Measurements from ENCODE around the gene SLITRK6. TPM values are rescaled to one million over a fixed set of nuclear protein-coding genes. Genes with fewer than 3 reads are reported as not detected.
A peak's percentile ranks its signal among the peaks of the same experiment; 100 is the strongest.

SLITRK6 gene
- total RNA-seq: not detected in 2 replicates

GRCh38 chr13:85799097-85799582 is at the start of gene SLITRK6:
Gene SLITRK6 (minus strand): TSS chr13:85799419. CDS start chr13:85796508, 2,911 bp downstream.
- H3K4me3 ChIP-seq (ENCODE audit: low read depth, low read length): no peak within 1 kb of the TSS
- peak; percentile 28 for TF ChIP-seq CTCF (IDR thresholded peaks at IDR 0.05; ENCODE audit: insufficient read depth, low read length, poor library complexity, severe bottlenecking)
- no peaks in the 10 kb centered on the region for H3K27me3 ChIP-seq (ENCODE audit: control insufficient read depth, insufficient read depth, low read length)
- no peaks in the 10 kb centered on the region for H3K36me3 ChIP-seq (ENCODE audit: control insufficient read depth, insufficient read depth, low read length)
- peak; percentile 49 for DNase-seq (ENCODE audit: low read depth)

GRCh38 chr13:85847012-85847411 is 47.8 kb upstream of the SLITRK6 start:
- Histone ChIP-seq H3K36me3 (ENCODE audit: control insufficient read depth, insufficient read depth, low read length) (no peaks in the 10 kb centered on the region), H3K4me3 (ENCODE audit: low read depth, low read length) (no peak overlapping the region), H3K27me3 (ENCODE audit: control insufficient read depth, insufficient read depth, low read length) (no peaks in the 10 kb centered on the region)
- TF ChIP-seq CTCF (IDR thresholded peaks at IDR 0.05; ENCODE audit: insufficient read depth, low read length, poor library complexity, severe bottlenecking): no peak
- DNase-seq (ENCODE audit: low read depth): no peak

GRCh38 chr13:85841427-85841826 is 42.2 kb upstream of the SLITRK6 start:
- DNase-seq (ENCODE audit: low read depth): no peak
- no peaks in the 10 kb centered on the region for H3K36me3 ChIP-seq (ENCODE audit: control insufficient read depth, insufficient read depth, low read length)
- no peak overlapping the region for H3K4me3 ChIP-seq (ENCODE audit: low read depth, low read length)
- no peaks in the 10 kb centered on the region for H3K27me3 ChIP-seq (ENCODE audit: control insufficient read depth, insufficient read depth, low read length)
- TF ChIP-seq CTCF (IDR thresholded peaks at IDR 0.05; ENCODE audit: insufficient read depth, low read length, poor library complexity, severe bottlenecking): no peak

- H3K4me3 ChIP-seq (ENCODE audit: low read depth, low read length): no peak overlapping the region
- no peaks in the 10 kb centered on the region for H3K27me3 ChIP-seq (ENCODE audit: control insufficient read depth, insufficient read depth, low read length)
- TF ChIP-seq CTCF (IDR thresholded peaks at IDR 0.05; ENCODE audit: insufficient read depth, low read length, poor library complexity, severe bottlenecking): no peak
- no peaks in the 10 kb centered on the region for H3K36me3 ChIP-seq (ENCODE audit: control insufficient read depth, insufficient read depth, low read length)
- no peak for DNase-seq (ENCODE audit: low read depth)
Measured at GRCh38 chr13:85833921-85834320, 34.7 kb upstream of the SLITRK6 start.

- TF ChIP-seq CTCF (IDR thresholded peaks at IDR 0.05; ENCODE audit: insufficient read depth, low read length, poor library complexity, severe bottlenecking): peak; percentile 62
- Histone ChIP-seq H3K27me3 (ENCODE audit: control insufficient read depth, insufficient read depth, low read length) (no peaks in the 10 kb centered on the region), H3K4me3 (ENCODE audit: low read depth, low read length) (no peak overlapping the region), H3K36me3 (ENCODE audit: control insufficient read depth, insufficient read depth, low read length) (no peaks in the 10 kb centered on the region)
- DNase-seq (ENCODE audit: low read depth): no peak
Measured at GRCh38 chr13:85828094-85828684, 29.0 kb upstream of the SLITRK6 start.

- no peak for TF ChIP-seq CTCF (IDR thresholded peaks at IDR 0.05; ENCODE audit: insufficient read depth, low read length, poor library complexity, severe bottlenecking)
- no peak overlapping the region for H3K4me3 ChIP-seq (ENCODE audit: low read depth, low read length)
- H3K36me3 ChIP-seq (ENCODE audit: control insufficient read depth, insufficient read depth, low read length): no peaks in the 10 kb centered on the region
- H3K27me3 ChIP-seq (ENCODE audit: control insufficient read depth, insufficient read depth, low read length): no peaks in the 10 kb centered on the region
- DNase-seq (ENCODE audit: low read depth): no peak
Measured at GRCh38 chr13:85825454-85825853, 26.2 kb upstream of the SLITRK6 start.

Data from kidney epithelial cell (primary cell).